H1 (cell line): ENCODE data around the gene MCM3AP. TPM values are rescaled to one million over a fixed set of nuclear protein-coding genes. Genes with fewer than 3 reads are reported as not detected.

ENCODE experiments used
- polyA plus RNA-seq, 7 experiments: library from polyadenylated mRNA; depleted of rRNA in 3 of 7; stranded (reverse) in 5 of 7; unstranded in 2 of 7; fragments of >200 nt in 5 of 7; fragments of 200-250 nt in 2 of 7; gene quantifications; 1 replicate in 5 of 7; 2 replicates in 1 of 7; 4 replicates in 1 of 7; pipeline versions ENCODE4 v1.2.1 to v1.2.3, GENCODE V29; 2011 to 2013; ENCODE audit warnings: missing spikeins in 2 of 7, mixed read lengths in 2 of 7
- total RNA-seq: library from RNA; stranded (reverse); fragmentation: NEBNext Ultra II Directional; extraction: Animal tissue kit (Norgen Biotek cat#: 25700); gene quantifications from 2 replicates; pipeline ENCODE4 v1.2.1, GENCODE V29; 2021
- TF ChIP-seq, protein P1 (sequence below), 3 experiments: IDR thresholded peaks; 1 replicate in 2 of 3; 2 replicates in 1 of 3; pipeline versions ENCODE4 v1.5.1 to v1.6.1; 2011; ENCODE audit warnings: low read length in 3 of 3, mild to moderate bottlenecking in 3 of 3, inconsistent platforms in 2 of 3, low read depth in 1 of 3, moderate library complexity in 1 of 3; ENCODE audit not compliant: insufficient read depth in 1 of 3; ENCODE audit errors: control extremely low read depth in 1 of 3

MCM3AP gene
- total and polyA plus RNA-seq, 2 of the 8 experiments (the other 6 are each of a cell fraction or from before 2014, with no cell fraction given), result 37.2 to 119 TPM

DNA sequence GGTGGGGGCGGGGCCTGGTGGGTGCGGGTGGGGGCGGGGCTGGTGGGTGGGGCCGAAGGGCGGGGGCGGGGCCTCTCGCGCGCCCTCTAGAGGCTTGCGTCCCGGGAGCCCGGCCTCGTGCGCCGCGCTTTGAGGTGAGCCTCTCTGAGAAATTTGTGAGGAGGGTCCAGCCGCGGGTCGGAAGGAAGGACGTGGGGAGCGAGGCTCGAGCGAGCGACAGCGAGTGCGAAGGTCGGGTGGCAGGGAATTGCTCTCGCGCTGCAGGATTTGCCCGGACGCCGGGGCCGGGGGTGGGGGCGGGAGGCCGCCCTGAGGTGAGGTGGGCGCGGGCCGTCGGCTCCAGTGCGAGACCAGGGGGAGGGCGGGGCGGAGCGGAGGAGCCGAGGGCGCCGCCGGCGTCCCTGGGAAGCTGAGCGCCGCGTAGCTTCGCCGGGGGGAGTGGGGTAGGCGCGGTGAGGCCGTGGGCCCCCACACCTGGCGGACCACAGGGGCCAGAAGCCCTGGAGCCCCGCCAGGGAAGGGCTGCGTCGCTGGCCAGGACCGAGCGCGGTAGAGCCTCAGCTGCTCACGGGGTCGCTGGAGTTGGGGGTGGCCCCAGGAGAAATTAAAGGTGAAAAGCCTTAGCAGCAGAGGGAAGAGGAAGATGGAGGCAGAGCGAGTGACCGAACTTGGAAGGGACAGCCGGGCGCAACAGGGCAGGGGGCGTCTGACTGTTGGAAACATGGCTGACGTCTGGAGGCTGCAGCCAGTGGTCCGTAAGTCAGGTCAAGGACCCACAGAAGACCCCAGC lies 56.1 kb downstream of the MCM3AP start (continued):
- TF ChIP-seq, protein P1, sequence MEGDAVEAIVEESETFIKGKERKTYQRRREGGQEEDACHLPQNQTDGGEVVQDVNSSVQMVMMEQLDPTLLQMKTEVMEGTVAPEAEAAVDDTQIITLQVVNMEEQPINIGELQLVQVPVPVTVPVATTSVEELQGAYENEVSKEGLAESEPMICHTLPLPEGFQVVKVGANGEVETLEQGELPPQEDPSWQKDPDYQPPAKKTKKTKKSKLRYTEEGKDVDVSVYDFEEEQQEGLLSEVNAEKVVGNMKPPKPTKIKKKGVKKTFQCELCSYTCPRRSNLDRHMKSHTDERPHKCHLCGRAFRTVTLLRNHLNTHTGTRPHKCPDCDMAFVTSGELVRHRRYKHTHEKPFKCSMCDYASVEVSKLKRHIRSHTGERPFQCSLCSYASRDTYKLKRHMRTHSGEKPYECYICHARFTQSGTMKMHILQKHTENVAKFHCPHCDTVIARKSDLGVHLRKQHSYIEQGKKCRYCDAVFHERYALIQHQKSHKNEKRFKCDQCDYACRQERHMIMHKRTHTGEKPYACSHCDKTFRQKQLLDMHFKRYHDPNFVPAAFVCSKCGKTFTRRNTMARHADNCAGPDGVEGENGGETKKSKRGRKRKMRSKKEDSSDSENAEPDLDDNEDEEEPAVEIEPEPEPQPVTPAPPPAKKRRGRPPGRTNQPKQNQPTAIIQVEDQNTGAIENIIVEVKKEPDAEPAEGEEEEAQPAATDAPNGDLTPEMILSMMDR (IDR thresholded peaks at IDR 0.05; ENCODE audit: control extremely low read depth in 1 of 3, insufficient read depth in 1 of 3, low read depth in 1 of 3, low read length in 3 of 3), result peak in 2 of 3 experiments; percentile 38 to 41; a peak in 3 of 4 replicates
